LNCaP clone FGC (cell line): ENCODE results near the gene COMMD8.

Experiments used
- DNase-seq: peaks from one replicate; pipeline ENCODE4 v3.0.0-alpha.2; 2011; ENCODE audit warnings: low read depth
- H3K4me3 ChIP-seq: 2 replicates; pipeline ENCODE4 v1.5.1; 2011; ENCODE audit warnings: mild to moderate bottlenecking, low read depth, low read length, control low read depth
- CTCF ChIP-seq: IDR thresholded peaks from 2 replicates; pipeline ENCODE4 v1.5.1; 2012; ENCODE audit warnings: mild to moderate bottlenecking; ENCODE audit not compliant: control insufficient read depth, insufficient read depth; ENCODE audit errors: extremely low read depth

The COMMD8 gene

GRCh38 chr4:47432749-47433148 is 30.8 kb downstream of the COMMD8 start:
- no peak overlapping the region for H3K4me3 ChIP-seq
- no peak for DNase-seq
- no peak for TF ChIP-seq CTCF

GRCh38 chr4:47427935-47428334 is 35.6 kb downstream of the COMMD8 start:
- TF ChIP-seq CTCF = no peak
- no peak overlapping the region for H3K4me3 ChIP-seq

GRCh38 chr4:47425628-47426027 is 37.9 kb downstream of the COMMD8 start:
- DNase-seq = no peak
- no peak for TF ChIP-seq CTCF
- H3K4me3 ChIP-seq = no peak overlapping the region

More at GRCh38 chr4:47427935-47428334, 35.6 kb downstream of the COMMD8 start:
- no peak for DNase-seq

- H3K4me3 ChIP-seq = no peak overlapping the region
- TF ChIP-seq CTCF = no peak
- DNase-seq = no peak
Observed at GRCh38 chr4:47419296-47419695, 44.2 kb downstream of the COMMD8 start.

GRCh38 chr4:47418147-47418546 is 45.4 kb downstream of the COMMD8 start:
- H3K4me3 ChIP-seq = no peak overlapping the region
- DNase-seq = no peak
- no peak for TF ChIP-seq CTCF

GRCh38 chr4:47415719-47416118 is 47.8 kb downstream of the COMMD8 start:
- no peak overlapping the region for H3K4me3 ChIP-seq
- no peak for DNase-seq
- no peak for TF ChIP-seq CTCF

GRCh38 chr4:47413521-47413920 is 50.0 kb downstream of the COMMD8 start:
- no peak overlapping the region for H3K4me3 ChIP-seq
- no peak for TF ChIP-seq CTCF
- no peak for DNase-seq
